GM18867 (cell line): ENCODE data around the gene CXCL12.

ENCODE experiments used
- ATAC-seq: cut with Tn5 transposase; IDR thresholded peaks from one replicate; pipeline ENCODE4 v1.9.1; 2021; ENCODE audit warnings: mild to moderate bottlenecking, moderate library complexity; ENCODE audit not compliant: unreplicated experiment

CXCL12 gene

DNA sequence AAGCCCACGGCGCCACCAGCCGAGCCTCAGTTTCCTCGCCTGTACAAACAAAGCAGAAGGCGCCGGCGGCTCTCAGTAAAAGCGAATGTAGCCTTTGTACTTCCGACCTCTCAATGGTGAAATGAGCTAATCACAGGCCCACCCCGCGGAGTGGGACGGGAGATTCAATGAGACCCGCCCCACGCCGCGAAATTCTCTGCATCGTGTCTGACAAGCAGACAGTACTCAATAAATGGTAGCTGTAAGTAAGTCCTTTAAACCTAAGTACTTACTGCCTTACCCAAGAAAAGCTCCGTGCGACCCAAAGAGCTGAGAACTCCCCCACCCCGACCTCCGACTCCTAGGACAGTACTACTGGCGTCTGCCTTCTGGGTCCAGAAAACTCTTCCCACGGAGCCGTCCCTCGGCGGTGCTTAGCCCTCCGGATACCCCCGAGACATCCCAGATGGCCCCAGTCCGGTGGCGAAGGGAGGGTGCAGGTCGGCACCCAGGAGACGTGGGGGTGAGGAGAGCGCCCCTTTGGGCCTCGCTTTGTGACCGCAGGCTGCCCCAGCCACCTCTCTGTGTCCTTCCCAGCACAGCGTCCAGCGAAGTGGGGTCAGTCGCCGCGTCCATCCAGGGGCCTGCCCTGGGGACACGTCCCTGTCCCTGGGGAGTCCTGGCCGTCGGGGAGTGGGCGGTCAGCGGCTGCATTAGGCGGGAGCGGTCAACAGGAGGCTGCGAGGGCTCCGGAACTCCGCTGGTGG is 972 bp upstream of the CXCL12 start:
- ATAC-seq = no peak

DNA sequence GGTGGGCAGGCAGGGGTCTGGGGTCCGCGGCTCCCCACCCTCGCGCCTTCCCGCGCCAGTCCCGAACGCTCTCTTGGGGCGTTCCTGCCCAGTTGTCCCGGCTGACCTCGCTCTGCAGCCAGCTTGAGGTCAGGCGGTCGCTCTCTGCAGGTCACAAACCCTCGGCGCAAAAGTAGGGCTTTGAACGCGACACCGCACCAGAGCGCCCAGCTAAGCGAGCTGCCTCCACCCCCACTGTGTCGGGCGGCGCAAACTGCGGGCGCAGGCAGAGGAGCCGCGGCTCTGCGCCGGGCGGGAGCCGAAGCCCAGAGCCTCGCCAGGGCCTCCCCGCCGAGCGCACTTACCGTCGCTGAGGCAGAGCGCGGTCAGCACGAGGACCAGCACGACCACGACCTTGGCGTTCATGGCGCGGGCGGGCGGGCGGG is 284 bp downstream of the CXCL12 start:
- no peak for ATAC-seq

DNA sequence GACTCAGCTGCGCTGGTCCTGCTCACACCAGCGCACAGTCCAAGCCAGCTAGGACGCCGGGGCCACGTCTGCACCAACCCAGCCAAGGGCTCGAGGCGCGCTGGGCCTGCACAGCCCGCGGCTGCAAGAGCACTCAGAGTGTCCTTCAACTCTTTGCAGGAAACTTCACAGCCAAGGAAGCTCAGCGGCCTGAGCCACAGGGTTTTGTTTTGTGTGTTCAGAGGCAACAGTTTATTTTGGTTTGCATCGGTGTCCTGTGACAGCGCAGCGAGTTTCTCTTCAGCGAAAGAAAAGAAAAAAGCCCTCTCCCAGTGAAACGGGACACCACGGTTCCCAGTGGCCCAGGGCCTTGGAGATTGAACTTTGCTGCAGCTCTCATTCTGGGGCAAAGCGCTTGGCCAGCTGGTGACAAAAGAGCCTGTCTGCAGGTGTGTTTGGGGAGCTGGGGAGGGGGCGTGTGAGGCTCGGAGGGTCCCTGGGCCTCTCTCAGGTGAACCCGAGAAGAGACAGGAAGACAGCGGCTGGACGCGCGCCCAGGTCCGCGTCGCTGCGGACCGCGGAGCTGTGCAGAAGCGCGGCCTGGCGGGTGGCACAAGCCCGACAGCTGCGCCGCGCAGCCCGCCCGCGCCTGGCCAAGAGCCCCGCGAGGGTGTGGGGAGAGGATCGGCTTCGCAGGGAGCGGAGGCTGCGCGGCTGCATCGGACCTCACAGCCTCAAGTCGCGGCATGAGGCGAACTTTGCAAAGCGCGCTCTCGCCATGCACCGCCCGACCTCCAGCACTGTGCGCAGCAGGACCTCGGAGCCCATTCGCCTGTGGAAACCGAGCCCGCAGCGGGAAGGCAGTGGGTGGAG is 922 bp downstream of the CXCL12 start:
- no peak for ATAC-seq

DNA sequence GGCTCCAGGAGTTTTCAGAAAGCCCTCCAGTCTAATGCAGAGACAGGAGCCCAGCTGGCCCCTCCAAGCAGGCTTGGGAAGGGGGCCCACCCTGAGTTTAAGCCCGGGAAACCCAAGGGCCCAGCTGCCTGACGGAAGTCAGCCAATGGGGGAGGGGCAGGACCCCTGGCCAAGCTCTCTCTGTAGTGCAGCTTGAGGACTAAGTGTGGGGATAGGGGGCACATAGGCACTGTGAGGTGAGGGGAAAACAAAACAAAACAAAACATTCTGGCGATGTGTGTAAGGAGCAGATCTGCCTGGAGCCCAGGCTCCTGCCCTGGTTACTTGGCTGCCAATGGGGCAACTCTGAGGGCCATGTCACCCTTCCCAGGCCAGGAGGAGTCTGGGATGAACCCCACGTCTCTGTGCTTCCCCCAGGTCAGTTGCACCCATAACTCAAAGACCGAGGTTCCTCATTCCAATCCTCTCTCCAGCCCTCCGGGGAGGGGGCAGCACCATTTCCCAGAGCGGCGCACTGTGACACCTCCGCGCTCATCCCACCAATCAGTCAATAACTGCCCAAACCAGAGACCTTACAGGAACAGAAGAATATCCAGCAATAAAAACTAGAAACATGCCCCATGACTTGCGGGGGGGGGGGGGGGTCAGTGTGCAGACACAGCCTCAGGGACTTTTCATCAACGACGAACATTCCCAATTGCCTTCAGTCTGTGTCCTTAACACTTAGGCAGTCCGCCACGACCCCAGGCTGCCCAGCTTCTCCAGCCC is 1.7 kb downstream of the CXCL12 start:
- no peak for ATAC-seq

DNA sequence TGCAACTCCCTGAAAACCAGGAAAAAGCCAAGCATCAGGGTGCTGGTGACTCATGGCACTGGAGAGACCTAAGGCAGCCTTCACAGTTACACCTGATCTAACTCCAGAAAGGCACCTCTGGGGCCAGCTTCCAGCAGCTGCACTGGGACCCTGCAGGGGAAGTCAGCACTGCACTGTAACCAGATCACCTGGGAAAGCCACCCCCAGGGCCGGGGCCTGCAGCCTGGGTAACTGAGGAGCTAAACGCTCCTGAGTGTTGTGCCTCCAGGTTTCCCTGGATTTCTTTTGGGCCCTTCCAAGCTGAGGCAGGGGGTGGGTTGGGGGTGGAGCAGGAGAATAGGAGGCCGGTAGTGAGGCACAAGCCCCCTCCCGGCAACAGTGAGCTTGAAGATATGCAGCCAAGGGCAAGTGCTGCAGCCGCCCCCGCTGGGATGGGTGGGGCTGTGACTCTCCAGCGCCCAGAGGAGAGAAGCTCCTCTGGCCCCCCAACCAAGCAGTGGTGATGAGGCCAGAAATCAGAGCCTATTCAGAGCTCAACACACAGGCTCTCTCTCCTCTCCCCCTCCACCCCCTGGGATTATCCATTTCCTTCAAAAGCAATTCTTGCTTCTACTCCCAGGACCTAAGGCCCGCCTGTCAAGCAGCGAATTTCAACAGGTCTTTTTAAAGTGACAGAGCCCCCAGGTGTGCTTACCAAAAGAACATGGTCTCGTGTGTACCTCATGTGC is 2.6 kb downstream of the CXCL12 start:
- ATAC-seq = no peak

DNA sequence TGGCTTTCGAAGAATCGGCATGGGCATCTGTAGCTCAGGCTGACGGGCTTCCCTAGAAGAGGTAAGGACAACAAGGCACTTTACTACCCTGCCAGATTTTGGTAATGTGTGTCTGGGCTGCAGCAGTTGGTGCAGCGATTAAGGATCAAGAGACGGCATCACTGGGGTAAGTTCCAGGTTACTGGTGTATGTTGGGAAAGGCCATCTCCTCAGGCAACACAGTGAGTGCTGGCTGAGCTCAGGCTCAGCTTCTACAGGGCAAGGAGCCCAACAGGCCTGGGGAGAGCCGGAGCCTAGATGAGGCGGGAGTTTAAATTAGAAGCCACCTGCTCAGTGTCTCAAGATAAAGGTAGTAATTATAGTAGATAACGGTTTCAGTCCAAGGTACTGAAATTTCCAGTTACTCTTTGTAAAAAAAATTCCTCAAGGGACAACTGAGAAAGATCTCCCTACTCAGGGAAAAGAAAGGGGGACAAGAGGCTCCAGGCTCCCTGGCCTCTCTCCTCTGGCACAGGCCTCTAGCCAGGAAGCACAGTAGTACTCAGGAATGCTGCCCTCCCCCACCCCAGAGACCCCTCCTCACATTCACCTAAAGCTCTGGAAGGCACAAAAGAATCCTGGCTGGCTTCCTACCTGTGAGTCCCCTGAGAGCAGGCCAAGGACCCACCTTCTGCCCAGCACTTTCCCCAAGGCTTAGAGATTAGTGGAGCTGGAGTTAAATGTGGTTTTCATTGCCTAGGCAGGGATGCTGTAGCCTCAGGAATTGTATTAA is 3.9 kb downstream of the CXCL12 start:
- no peak for ATAC-seq

DNA sequence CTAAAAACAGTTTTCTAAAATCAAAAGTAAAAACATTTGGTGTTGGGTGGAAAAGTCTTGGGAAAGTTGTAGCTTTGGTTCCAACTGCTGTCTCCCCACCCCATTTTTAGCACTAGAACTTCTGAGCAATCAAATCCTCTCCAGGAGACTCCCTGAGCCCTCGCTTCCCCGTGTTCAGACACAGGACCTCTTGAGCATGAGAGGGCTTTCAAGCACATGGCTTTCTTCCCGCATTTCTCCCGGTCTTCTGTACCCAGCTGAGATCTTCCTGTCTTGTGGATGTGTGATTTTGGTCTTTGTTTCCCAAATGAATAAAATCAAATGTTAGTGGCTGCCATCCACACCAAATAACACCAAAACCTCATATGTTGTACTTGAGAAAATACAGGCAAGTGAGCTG is 5.0 kb downstream of the CXCL12 start:
- ATAC-seq = no peak

DNA sequence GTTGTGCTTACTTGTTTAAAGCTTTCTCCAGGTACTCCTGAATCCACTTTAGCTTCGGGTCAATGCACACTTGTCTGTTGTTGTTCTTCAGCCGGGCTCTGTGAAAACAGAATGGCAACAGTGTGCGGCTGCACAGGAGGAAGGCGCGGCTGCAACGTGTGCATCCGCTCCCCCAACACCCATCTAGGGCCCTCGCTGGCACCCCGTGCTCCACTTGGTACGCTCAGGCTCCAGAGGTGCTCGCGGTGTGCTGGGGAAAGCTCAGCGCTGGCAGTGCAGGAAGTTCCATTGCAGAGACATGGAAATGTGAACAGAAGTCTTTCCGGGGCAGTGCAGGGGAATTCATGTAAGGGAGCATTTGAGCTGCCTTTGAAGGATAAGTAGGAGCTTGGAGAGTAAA is 6.3 kb downstream of the CXCL12 start:
- no peak for ATAC-seq

DNA sequence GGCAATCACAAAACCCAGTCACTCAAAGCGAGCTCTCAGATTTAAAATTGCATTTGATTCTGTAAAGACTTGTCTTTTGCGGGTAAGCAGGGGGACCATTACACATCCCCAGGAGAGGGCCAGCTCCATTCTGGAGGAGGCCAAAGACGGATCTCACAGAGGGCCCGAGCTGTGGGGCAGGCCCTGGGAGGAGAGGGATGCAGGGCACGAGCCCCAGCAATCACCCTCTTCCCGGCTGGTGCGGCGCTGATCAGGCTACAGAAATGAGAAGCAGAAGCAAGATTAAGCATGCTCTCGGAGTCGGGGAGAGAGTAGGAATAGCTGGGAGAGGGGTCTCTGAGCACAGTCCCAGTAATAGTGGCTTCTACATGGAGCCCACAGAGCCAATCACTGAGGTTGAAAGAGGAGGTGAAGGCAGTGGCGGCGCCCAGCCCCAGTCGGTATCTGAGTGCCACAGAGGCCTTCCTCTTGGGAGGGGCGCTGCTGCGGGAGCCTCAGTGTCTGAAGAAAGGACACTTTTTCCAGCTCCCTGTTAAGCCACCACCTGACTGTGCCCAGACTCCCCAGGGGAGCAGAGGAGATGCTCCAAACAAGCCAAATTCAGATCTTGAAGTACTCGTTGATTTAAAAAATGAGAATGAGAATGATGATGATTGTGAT is 7.1 kb downstream of the CXCL12 start:
- ATAC-seq = no peak

DNA sequence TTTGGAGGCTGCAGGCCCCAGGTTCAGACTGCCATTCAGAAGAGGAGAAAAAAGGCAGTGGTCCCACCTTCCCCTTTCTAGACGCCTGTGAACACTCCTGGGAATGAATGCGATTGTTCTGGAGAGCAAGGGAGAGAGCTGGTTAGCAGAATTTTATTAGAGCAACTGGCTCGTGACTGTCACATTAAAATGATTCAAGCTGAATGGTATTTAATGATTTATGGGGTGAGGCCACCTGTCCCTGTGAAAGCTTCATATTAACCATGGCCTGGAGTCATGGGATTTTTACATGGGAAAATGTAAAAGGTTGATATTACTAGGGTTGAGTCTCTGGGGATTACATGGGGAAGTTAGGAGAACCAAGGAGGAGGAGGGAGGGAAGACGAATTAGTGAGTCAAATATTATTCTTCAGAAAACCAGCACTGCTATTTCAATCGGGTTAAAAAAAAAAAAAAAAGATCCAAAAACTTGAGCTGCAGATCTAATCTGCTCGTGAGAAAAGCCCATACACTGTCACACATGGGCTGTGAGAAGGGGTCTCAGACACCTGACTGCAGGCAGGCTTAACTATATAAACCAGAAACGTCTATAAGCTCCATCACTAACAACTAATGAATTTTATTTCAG is 8.3 kb downstream of the CXCL12 start:
- no peak for ATAC-seq

DNA sequence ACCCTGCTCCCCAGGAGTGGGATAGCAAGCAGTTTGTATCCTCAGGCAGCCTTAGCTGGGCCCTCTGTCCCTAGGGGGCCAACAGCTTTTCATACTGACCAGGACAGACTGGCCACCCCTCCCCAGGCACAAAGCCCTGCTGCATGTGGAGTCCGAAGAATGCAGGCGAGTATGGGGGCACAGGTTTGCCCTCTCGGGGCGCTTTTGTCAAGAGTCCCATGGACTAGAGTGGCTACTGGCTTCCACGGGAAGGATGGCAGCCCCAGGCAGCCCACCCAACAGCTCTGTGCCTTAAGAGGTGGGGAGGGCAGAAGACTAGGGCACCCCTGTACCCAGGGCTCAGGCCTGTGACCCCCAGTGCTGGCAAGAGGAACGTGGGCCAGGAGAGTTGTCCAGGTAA is 10.7 kb downstream of the CXCL12 start:
- ATAC-seq = no peak

DNA sequence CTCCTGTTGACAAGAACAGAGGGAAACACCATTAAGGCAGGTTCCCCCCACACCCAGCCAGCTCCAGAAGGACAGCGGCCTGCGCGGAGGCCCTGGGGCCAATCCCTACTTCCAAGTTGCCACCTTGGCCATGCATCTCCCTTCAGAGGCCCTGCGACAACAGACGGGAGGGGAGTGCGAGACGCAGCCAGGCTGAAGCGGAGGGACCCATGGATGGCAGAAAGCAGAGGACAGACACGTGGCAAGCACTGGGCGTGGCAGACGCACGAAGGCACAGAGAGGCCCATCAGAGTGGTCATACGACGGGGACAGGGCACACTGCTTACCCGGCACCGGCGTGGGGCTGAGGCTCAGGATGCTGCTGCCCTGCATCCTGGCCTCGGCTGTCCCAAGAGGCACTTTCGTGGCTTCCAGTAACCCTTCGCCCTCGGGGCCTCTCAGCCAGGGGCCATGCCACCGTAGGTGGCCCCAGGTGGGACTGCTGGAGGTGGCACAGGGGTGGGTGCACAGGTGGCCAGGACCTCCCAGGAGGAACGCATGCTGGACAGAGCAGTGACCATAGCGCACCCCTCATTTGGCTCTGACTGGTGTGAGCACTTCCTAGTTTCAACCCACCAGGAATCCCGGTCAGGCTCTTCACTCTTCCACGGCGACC is 11.4 kb downstream of the CXCL12 start:
- ATAC-seq = no peak

DNA sequence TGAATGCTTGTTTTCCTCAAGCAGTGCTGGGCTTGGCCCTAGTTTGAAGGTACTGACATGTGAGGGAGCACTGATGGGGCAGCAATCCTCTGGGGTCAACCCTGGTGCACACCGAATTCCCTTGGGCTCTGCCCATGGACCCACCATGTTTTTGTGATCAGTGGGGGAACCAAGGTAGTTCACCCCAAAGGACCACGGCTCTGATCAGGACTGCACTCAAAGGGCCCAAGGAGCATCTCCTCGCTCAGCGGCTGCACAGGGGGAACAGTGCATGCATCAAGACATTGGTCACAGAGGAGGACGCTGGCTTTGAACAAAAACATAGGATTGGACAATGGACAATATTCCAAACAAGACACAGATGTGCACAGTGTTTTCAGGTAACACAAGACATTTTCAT is 12.7 kb downstream of the CXCL12 start:
- ATAC-seq = no peak

DNA sequence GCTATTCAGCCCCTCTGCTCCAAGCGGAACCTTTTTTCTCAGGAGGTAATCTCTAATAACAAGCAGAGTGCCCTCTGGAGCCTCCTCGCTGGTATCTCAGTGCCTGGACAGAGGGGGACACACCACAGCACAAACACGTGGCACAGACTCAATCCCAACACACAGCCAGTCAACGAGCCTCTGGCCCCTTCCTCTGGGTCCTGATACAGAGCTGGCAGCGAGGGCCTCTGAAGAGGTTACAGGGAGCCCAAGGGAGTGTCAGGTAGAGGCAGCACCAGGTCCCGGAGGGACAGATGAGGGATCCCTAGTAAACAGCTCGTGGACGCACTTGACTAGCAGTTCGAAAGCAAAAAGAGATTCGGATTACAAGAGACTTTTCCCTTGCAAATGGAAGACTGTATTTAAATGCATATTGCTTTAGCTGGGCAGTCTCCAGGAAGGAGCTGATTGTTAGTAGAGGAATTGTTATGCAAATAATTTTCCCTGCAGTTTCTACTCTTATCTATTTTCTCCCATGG is 14.1 kb downstream of the CXCL12 start:
- no peak for ATAC-seq

DNA sequence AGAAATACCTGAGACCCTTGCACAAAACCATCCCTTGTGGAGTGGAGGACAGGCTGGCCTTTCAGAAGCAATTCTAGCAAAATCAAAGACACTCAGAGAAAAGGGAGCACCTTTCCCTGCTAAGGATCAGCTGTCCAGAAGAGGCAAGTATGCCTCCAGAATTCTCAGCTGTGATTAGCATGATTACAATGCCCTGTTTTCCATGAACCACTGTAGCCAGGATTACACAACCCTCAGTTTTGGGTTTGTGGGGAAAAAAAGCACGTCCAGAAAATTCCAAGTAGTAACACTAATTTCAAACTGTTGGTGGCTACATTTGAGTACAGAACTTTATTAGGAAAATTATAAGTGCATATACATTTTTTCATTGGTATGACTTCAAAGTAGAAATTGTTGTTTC is 15.0 kb downstream of the CXCL12 start:
- ATAC-seq = no peak

DNA sequence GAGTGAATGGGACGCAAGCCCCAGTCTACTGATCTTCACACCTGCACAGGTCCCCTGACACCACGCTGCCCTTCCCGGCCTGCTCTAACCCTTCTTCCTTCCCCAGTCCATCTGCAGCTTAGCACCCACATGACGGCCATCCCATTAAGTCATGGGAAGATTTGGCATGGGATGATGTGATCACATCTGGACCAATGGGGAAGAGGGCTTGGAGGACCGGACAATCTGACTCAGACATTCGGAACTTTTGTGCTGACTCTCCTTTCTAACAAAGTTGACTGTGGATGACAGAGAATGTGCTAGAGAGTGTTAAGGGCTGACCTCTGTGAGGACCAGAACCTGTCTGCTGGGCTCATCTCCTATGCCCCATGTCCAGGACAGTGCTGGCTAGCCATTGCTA is 15.6 kb downstream of the CXCL12 start:
- ATAC-seq = no peak

DNA sequence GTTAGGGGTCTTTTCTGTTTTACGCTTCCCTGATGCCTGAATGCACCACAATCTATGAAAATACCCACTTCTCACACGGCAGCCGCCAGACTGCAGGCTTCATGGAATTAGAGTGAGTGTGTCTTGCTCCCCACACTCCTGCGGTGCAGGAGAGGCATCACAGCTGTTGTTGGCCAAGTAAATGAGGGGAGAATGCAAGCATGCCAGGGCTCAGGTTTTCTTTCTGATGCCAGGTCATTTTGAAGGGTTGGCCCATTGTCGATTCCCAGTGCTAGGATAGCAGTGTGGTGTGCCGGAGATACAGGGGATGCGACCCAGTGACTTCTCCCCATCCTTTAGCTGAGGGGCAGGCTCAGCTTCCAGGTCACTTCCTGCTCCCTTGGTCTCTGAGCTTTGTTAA is 16.3 kb downstream of the CXCL12 start:
- no peak for ATAC-seq

DNA sequence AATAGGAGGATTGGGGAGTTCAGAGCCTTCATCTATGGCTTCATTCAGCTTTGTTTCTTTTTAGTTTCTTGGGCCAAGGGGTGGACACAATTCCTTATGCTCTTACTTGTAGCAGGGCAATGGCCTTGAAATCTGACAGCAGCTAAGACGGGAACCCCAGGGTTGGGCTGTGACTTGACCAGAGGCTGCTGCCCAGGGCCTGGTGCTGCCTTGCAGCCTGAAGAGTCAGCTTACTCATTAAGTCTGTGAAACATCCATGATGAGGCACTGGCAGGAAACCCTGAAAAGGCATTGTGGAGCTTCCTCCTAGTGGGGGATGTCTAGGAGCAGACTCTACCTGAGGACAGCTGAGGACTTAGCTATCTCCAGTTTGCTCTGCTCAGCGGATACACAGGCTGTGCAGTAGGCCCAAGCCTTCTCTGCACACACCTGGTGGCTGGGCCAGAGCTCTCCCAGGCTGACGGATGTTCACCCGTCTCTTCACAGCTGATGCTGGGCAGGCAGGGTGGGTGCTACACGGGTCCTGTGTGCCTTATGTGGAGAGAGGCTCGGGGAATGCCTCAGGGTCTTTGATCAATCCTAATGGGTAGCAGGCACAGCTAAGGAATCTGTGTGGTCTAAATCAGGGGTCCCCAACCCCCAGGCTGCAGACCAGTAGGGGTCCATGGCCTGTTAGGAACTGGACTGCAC is 17.8 kb downstream of the CXCL12 start:
- no peak for ATAC-seq
